Esophagus muscularis mucosa (tissue), 4 donors: Measurements from ENCODE around the gene SLC4A2.

Experiments
- CTCF ChIP-seq, 3 experiments: fragments of 200-600 bp in 2 of 3; fragments of 450-650 bp in 1 of 3; sonication (generic) in 2 of 3; IDR thresholded peaks; one replicate each; pipeline ENCODE4 v1.5.1; 2017 to 2019; ENCODE audit warnings: antibody characterized with exemption in 3 of 3, mild to moderate bottlenecking in 2 of 3, moderate library complexity in 1 of 3
- EP300 ChIP-seq: sonication (generic); formaldehyde crosslinking; IDR thresholded peaks from one replicate; pipeline ENCODE4 v1.6.1; 2017; ENCODE audit warnings: antibody characterized with exemption
- POLR2A ChIP-seq: fragments of 450-650 bp; IDR thresholded peaks from one replicate; pipeline ENCODE4 v1.6.1; 2017; ENCODE audit warnings: antibody characterized with exemption, moderate library complexity, mild to moderate bottlenecking, low read depth
- POLR2AphosphoS5 ChIP-seq, 2 donors: sonication (generic); formaldehyde crosslinking; IDR thresholded peaks; one replicate each; pipeline ENCODE4 v1.6.1; 2017; ENCODE audit warnings: antibody characterized with exemption in 2 of 2

- TF ChIP-seq POLR2A (no peak), CTCF (IDR thresholded peaks at IDR 0.05) (no peak), POLR2AphosphoS5 (IDR thresholded peaks at IDR 0.05) (no peak), EP300 (no peak)
Observed at GRCh38 chr7:151114151-151115090, 55.0 kb downstream of the SLC4A2 start.
